Uterus (tissue), 2 donors: ENCODE data around the gene PTGER4.

Experiments
- CTCF ChIP-seq, 4 experiments: fragments of 200-600 bp in 2 of 4; fragments of 450-650 bp in 2 of 4; sonication (generic) in 2 of 4; IDR thresholded peaks; one replicate each; pipeline ENCODE4 v1.5.1; 2016 to 2019; ENCODE audit warnings: antibody characterized with exemption in 4 of 4, mild to moderate bottlenecking in 2 of 4, moderate library complexity in 1 of 4
- POLR2A ChIP-seq, 2 donors: fragments of 450-650 bp; IDR thresholded peaks; one replicate each; pipeline ENCODE4 v1.6.1; 2016; ENCODE audit warnings: antibody characterized with exemption in 2 of 2, mild to moderate bottlenecking in 1 of 2, moderate library complexity in 1 of 2

GRCh38 chr5:40653221-40654022 is 26.3 kb upstream of the PTGER4 start:
- no peak for TF ChIP-seq CTCF (IDR thresholded peaks at IDR 0.05)
- no peak for TF ChIP-seq POLR2A (IDR thresholded peaks at IDR 0.05)
